Measurements from ENCODE around the gene PAN3.

Gene PAN3

GRCh38 chr13:28339419-28339818, 201.1 kb downstream of the PAN3 start:
- no peak for TF ChIP-seq REST (IDR thresholded peaks at IDR 0.05; ENCODE audit: insufficient read depth in 1 of 2, low read depth in 2 of 2, low read length in 2 of 2)
- TF ChIP-seq FOXP2 (optimal IDR thresholded peaks at IDR 0.05; ENCODE audit: borderline replicate concordance, extremely low read depth, extremely low read length, insufficient read depth), result no peak
- no peak for TF ChIP-seq POLR2AphosphoS5 (IDR thresholded peaks at IDR 0.05; ENCODE audit: low read depth, low read length)
- no peak for TF ChIP-seq TAF1 (IDR thresholded peaks at IDR 0.05; ENCODE audit: borderline replicate concordance, insufficient read depth, low read length)
- no peak for TF ChIP-seq SIN3A (IDR thresholded peaks at IDR 0.05; ENCODE audit: borderline replicate concordance, insufficient read depth, low read length)

- TF ChIP-seq SIN3A (IDR thresholded peaks at IDR 0.05; ENCODE audit: borderline replicate concordance, insufficient read depth, low read length) (no peak), TAF1 (IDR thresholded peaks at IDR 0.05; ENCODE audit: borderline replicate concordance, insufficient read depth, low read length) (no peak), REST (IDR thresholded peaks at IDR 0.05; ENCODE audit: insufficient read depth in 1 of 2, low read depth in 2 of 2, low read length in 2 of 2) (no peak), POLR2AphosphoS5 (IDR thresholded peaks at IDR 0.05; ENCODE audit: low read depth, low read length) (no peak), FOXP2 (optimal IDR thresholded peaks at IDR 0.05; ENCODE audit: borderline replicate concordance, extremely low read depth, extremely low read length, insufficient read depth) (no peak)
Observed at GRCh38 chr13:28340272-28340793, 202.0 kb downstream of the PAN3 start.

- no peak for TF ChIP-seq POLR2AphosphoS5 (IDR thresholded peaks at IDR 0.05; ENCODE audit: low read depth, low read length)
Observed at GRCh38 chr13:28342251-28342650, 203.9 kb downstream of the PAN3 start.

GRCh38 chr13:28344163-28344562, 205.8 kb downstream of the PAN3 start:
- TF ChIP-seq TAF1 (IDR thresholded peaks at IDR 0.05; ENCODE audit: borderline replicate concordance, insufficient read depth, low read length), result no peak
- no peak for TF ChIP-seq SIN3A (IDR thresholded peaks at IDR 0.05; ENCODE audit: borderline replicate concordance, insufficient read depth, low read length)
- TF ChIP-seq FOXP2 (optimal IDR thresholded peaks at IDR 0.05; ENCODE audit: borderline replicate concordance, extremely low read depth, extremely low read length, insufficient read depth), result no peak
- no peak for TF ChIP-seq POLR2AphosphoS5 (IDR thresholded peaks at IDR 0.05; ENCODE audit: low read depth, low read length)
- no peak for TF ChIP-seq REST (IDR thresholded peaks at IDR 0.05; ENCODE audit: insufficient read depth in 1 of 2, low read depth in 2 of 2, low read length in 2 of 2)

Measured in PFSK-1 (cell line).